Thyroid gland (tissue), 4 donors: Measurements from ENCODE around the gene TOMM40. TPM values are rescaled to one million over a fixed set of nuclear protein-coding genes. Genes with fewer than 3 reads are reported as not detected.

Experiments used
- DNase-seq, 2 donors: peaks; one replicate each; pipeline ENCODE4 v3.0.0-alpha.2; 2019
- H3K27ac ChIP-seq, 3 donors: fragments of 200-600 bp; sonication (generic); 1 replicate in 2 of 3; 2 replicates in 1 of 3; pipeline ENCODE4 v1.5.1; 2016 to 2019; ENCODE audit warnings: mild to moderate bottlenecking in 1 of 3, moderate library complexity in 1 of 3
- H3K27me3 ChIP-seq: fragments of 200-600 bp; sonication (generic); one replicate; pipeline ENCODE4 v1.5.1; 2019
- H3K36me3 ChIP-seq, 2 donors: fragments of 200-600 bp; sonication (generic); one replicate each; pipeline ENCODE4 v1.5.1; 2016 to 2019
- H3K4me1 ChIP-seq, 2 donors: fragments of 200-600 bp; sonication (generic); one replicate each; pipeline ENCODE4 v1.5.1; 2017 to 2019
- H3K4me3 ChIP-seq, 3 donors: fragments of 200-600 bp; sonication (generic); replicated peaks in 1 of 3; 1 replicate in 2 of 3; 2 replicates in 1 of 3; pipeline ENCODE4 v1.5.1; 2016; ENCODE audit warnings: mild to moderate bottlenecking in 1 of 3
- H3K9me3 ChIP-seq: fragments of 200-600 bp; sonication (generic); one replicate; pipeline ENCODE4 v1.5.1; 2017
- CTCF ChIP-seq, 6 experiments: fragments of 200-600 bp in 3 of 6; fragments of 450-650 bp in 3 of 6; sonication (generic) in 3 of 6; IDR thresholded peaks; one replicate each; pipeline ENCODE4 v1.5.1; 2016 to 2019; ENCODE audit warnings: antibody characterized with exemption in 6 of 6, mild to moderate bottlenecking in 2 of 6, inconsistent platforms in 1 of 6, moderate library complexity in 1 of 6
- POLR2A ChIP-seq, 2 donors: fragments of 450-650 bp; IDR thresholded peaks; one replicate each; pipeline ENCODE4 v1.6.1; 2017; ENCODE audit warnings: antibody characterized with exemption in 2 of 2, mild to moderate bottlenecking in 2 of 2, moderate library complexity in 1 of 2
- WGBS, 2 donors: methylation state at CpG; one replicate each; pipeline ENCODE4 v1.1.5; 2017; 5-methylcytosine and 5-hydroxymethylcytosine counted together
- intact Hi-C: fragments of 100-400 bp; cut with DNase I; formaldehyde crosslinking; loops from one replicate; pipeline ENCODE4 v1.15.1; 2023
- total RNA-seq, 4 donors: library from RNA; depleted of rRNA; stranded (reverse); fragments of >200 nt; gene quantifications; one replicate each; pipeline ENCODE4 v1.2.3, GENCODE V29; 2016

The TOMM40 gene
- total RNA-seq, 4 donors from 2014 or later = 40.2 to 82.8 (median 58.3) TPM

GRCh38 chr19:44904426-44904994, 13.5 kb downstream of the TOMM40 start:
- Histone ChIP-seq H3K27me3 (peaks cover 4% of the 10 kb centered on the region), H3K4me1 (peaks cover 0 to 8% of the 10 kb centered on the region in 2 donors), H3K9me3 (no peaks in the 10 kb centered on the region), H3K4me3 (no peak overlapping the region), H3K36me3 (peaks cover 0 to 26% of the 10 kb centered on the region in 2 donors), H3K27ac (no peak overlapping the region)
- WGBS, 2 donors = 74% methylated on average over 12 of the region's 12 CpGs
- no peak for DNase-seq
- TF ChIP-seq POLR2A (IDR thresholded peaks at IDR 0.05) = no peak
- TF ChIP-seq CTCF (IDR thresholded peaks at IDR 0.05) = no peak
- intact Hi-C loops = loop anchor here (2.0 kb wide), 1 partner anchor 46 kb away; no protein-coding TSS in a partner anchor

GRCh38 chr19:44905437-44906160, 14.5 kb downstream of the TOMM40 start, which contains the start of gene APOE:
Gene APOE (plus strand): TSS chr19:44905796. CDS start chr19:44906625, 829 bp downstream.
- peaks cover 4% of the 10 kb centered on the region for H3K27me3 ChIP-seq
- TF ChIP-seq CTCF (IDR thresholded peaks at IDR 0.05) = no peak
- TF ChIP-seq POLR2A (IDR thresholded peaks at IDR 0.05) = no peak
- WGBS, 2 donors = 7 to 8% methylated on average over 7 to 17 of the region's 20 CpGs
- H3K4me3 ChIP-seq = peak within 1 kb of the TSS in 1 of 3 donors; percentile 7
- DNase-seq = no peak
- H3K4me1 ChIP-seq = peaks cover 0 to 8% of the 10 kb centered on the region in 2 donors
- peaks cover 0 to 19% of the 10 kb centered on the region in 2 donors for H3K36me3 ChIP-seq
- H3K27ac ChIP-seq = peak within 1 kb of the TSS in 1 of 3 donors; percentile 45
- intact Hi-C loops = loop anchor here (2.0 kb wide), 1 partner anchor 45 kb away; no protein-coding TSS in a partner anchor
- no peaks in the 10 kb centered on the region for H3K9me3 ChIP-seq

GRCh38 chr19:44907613-44908012, 16.6 kb downstream of the TOMM40 start:
- TF ChIP-seq CTCF (IDR thresholded peaks at IDR 0.05) (no peak), POLR2A (IDR thresholded peaks at IDR 0.05) (no peak)
- intact Hi-C loops = no loop called here
- Histone ChIP-seq H3K27ac (no peak overlapping the region), H3K4me1 (peaks cover 0 to 18% of the 10 kb centered on the region in 2 donors), H3K27me3 (peaks cover 4% of the 10 kb centered on the region), H3K9me3 (no peaks in the 10 kb centered on the region), H3K4me3 (no peak overlapping the region), H3K36me3 (peaks cover 0 to 5% of the 10 kb centered on the region in 2 donors)
- no peak for DNase-seq
- WGBS, 2 donors = 94 to 95% methylated on average over 9 to 11 of the region's 12 CpGs

- Histone ChIP-seq H3K36me3 (peaks cover 0 to 1% of the 10 kb centered on the region in 2 donors), H3K4me3 (no peak overlapping the region), H3K9me3 (no peaks in the 10 kb centered on the region), H3K27me3 (peaks cover 4% of the 10 kb centered on the region), H3K4me1 (peaks cover 0 to 18% of the 10 kb centered on the region in 2 donors), H3K27ac (no peak overlapping the region)
- intact Hi-C loops = no loop called here
- TF ChIP-seq POLR2A (IDR thresholded peaks at IDR 0.05) = no peak
- no peak for TF ChIP-seq CTCF (IDR thresholded peaks at IDR 0.05)
- DNase-seq = no peak
- 91 to 95% methylated on average over 23 to 45 of the region's 46 CpGs for WGBS, 2 donors
These were observed 17.2 kb downstream of the TOMM40 start for GRCh38 chr19:44908074-44908835.
